ENCODE results near the gene EMILIN1.

DNA sequence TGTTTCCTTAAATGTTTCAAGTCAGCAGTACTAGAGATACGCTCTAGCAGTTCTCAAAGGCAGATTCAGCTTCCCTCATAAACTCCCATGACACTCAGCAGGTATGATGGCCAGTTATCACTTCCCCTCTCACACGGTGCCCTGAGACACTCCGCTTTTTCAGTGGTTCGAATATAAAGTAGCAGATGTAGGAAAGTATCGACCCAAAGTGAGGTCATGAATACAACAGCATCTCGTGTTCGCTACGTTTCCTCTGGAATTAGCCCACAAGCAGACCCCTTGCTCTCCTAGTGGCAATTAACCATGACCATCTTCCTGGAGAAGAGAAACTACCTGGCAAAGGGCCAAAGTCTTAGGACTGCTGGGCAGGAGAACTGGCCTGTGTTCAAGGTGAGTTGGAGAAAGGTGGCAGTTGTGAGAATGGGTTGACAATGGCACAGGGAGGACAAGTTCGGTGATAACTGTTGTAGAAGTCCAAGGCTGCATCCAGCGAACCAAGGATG lies 36.2 kb upstream of the EMILIN1 start:
- TF ChIP-seq, protein P1, sequence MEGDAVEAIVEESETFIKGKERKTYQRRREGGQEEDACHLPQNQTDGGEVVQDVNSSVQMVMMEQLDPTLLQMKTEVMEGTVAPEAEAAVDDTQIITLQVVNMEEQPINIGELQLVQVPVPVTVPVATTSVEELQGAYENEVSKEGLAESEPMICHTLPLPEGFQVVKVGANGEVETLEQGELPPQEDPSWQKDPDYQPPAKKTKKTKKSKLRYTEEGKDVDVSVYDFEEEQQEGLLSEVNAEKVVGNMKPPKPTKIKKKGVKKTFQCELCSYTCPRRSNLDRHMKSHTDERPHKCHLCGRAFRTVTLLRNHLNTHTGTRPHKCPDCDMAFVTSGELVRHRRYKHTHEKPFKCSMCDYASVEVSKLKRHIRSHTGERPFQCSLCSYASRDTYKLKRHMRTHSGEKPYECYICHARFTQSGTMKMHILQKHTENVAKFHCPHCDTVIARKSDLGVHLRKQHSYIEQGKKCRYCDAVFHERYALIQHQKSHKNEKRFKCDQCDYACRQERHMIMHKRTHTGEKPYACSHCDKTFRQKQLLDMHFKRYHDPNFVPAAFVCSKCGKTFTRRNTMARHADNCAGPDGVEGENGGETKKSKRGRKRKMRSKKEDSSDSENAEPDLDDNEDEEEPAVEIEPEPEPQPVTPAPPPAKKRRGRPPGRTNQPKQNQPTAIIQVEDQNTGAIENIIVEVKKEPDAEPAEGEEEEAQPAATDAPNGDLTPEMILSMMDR (IDR thresholded peaks at IDR 0.05; ENCODE audit: low read depth, low read length, poor library complexity, severe bottlenecking): no peak
- no peak for TF ChIP-seq EZH2phosphoT487 (IDR thresholded peaks at IDR 0.05; ENCODE audit: borderline replicate concordance, low read length)
